ENCODE measurements around the gene METTL16.

GRCh38 chr17:2423271-2423670 lies 88.4 kb downstream of the METTL16 start:
- TF ChIP-seq MAX (IDR thresholded peaks at IDR 0.05; ENCODE audit: low read depth): no peak
- TF ChIP-seq CTCF (IDR thresholded peaks at IDR 0.05): no peak
- TF ChIP-seq EP300 (IDR thresholded peaks at IDR 0.05; ENCODE audit: borderline replicate concordance in 1 of 2, low read depth in 1 of 2, low read length in 1 of 2): no peak

Measured in SK-N-SH (cell line).